GM12878 (cell line): ENCODE data around the gene NKG7. TPM values are rescaled to one million over a fixed set of nuclear protein-coding genes. Genes with fewer than 3 reads are reported as not detected.

Experiments used
- CHD2 ChIP-seq: IDR thresholded peaks from 2 replicates; pipeline ENCODE4 v1.6.1; 2011; ENCODE audit warnings: low read depth, low read length, improper control_type of control experiment, borderline replicate concordance
- CREB1 ChIP-seq: IDR thresholded peaks from 2 replicates; pipeline ENCODE4 v1.6.1; 2012; ENCODE audit warnings: low read depth, mild to moderate bottlenecking, inconsistent platforms
- E2F4 ChIP-seq: IDR thresholded peaks from 2 replicates; pipeline ENCODE4 v1.6.1; 2012; ENCODE audit warnings: low read depth, low read length, improper control_type of control experiment
- EZH2 ChIP-seq: IDR thresholded peaks from 2 replicates; pipeline ENCODE4 v1.6.1; 2012; ENCODE audit warnings: low read depth, mild to moderate bottlenecking, control low read depth, inconsistent platforms, low read length, borderline replicate concordance; ENCODE audit not compliant: control insufficient read depth
- HDGF ChIP-seq: fragments of 450-650 bp; IDR thresholded peaks from 2 replicates; pipeline ENCODE4 v1.6.1; 2016; ENCODE audit warnings: antibody characterized with exemption
- IRF5 ChIP-seq: fragments of 450-650 bp; IDR thresholded peaks from 2 replicates; pipeline ENCODE4 v1.6.1; 2017; ENCODE audit warnings: borderline replicate concordance
- LARP7 ChIP-seq: fragments of 450-650 bp; IDR thresholded peaks from 2 replicates; pipeline ENCODE4 v1.6.1; 2017; ENCODE audit warnings: mild to moderate bottlenecking
- MEF2B ChIP-seq: fragments of 450-650 bp; IDR thresholded peaks from 2 replicates; pipeline ENCODE4 v1.6.1; 2018; ENCODE audit warnings: mild to moderate bottlenecking, moderate library complexity; ENCODE audit not compliant: partially characterized antibody, poor library complexity, severe bottlenecking
- MYC ChIP-seq: IDR thresholded peaks from 2 replicates; pipeline ENCODE4 v1.6.1; 2011; ENCODE audit warnings: mild to moderate bottlenecking, low read length, moderate library complexity, inconsistent platforms; ENCODE audit not compliant: insufficient read depth, insufficient replicate concordance, insufficient read length, severe bottlenecking
- PAX8 ChIP-seq: fragments of 450-650 bp; IDR thresholded peaks from 2 replicates; pipeline ENCODE4 v1.6.1; 2017; ENCODE audit warnings: mild to moderate bottlenecking, moderate library complexity
- PML ChIP-seq: IDR thresholded peaks from 2 replicates; pipeline ENCODE4 v1.6.1; 2012; ENCODE audit warnings: low read length, inconsistent platforms
- RAD51 ChIP-seq: fragments of 450-650 bp; IDR thresholded peaks from 2 replicates; pipeline ENCODE4 v1.6.1; 2016; ENCODE audit warnings: moderate library complexity, mild to moderate bottlenecking, inconsistent platforms
- RB1 ChIP-seq: fragments of 450-650 bp; formaldehyde crosslinking; IDR thresholded peaks from 2 replicates; pipeline ENCODE4 v1.6.1; 2017; ENCODE audit warnings: mild to moderate bottlenecking, borderline replicate concordance
- RFX5 ChIP-seq: IDR thresholded peaks from 2 replicates; pipeline ENCODE4 v1.6.1; 2011; ENCODE audit warnings: low read depth, low read length, improper control_type of control experiment
- SIN3A ChIP-seq: IDR thresholded peaks from 2 replicates; pipeline ENCODE4 v1.6.1; 2012; ENCODE audit warnings: low read depth, low read length, improper control_type of control experiment
- ZNF622 ChIP-seq: fragments of 450-650 bp; IDR thresholded peaks from 2 replicates; pipeline ENCODE4 v1.6.1; 2017; ENCODE audit warnings: mild to moderate bottlenecking, inconsistent platforms
- polyA plus RNA-seq, 11 experiments: library from polyadenylated mRNA; depleted of rRNA in 4 of 11; unstranded in 6 of 11; stranded (reverse) in 5 of 11; fragments of >200 nt; fragmentation: Nextera tagmentation in 4 of 11; fragmentation: Illumina TruSeq in 1 of 11; extraction: Ambion mirVana in 4 of 11; extraction: Trizol in 1 of 11; gene quantifications; 1 replicate in 1 of 11; 2 replicates in 10 of 11; pipeline versions ENCODE4 v1.2.1 to v1.2.3, GENCODE V29; 2011 to 2016; ENCODE audit warnings: inconsistent platforms in 2 of 11, missing spikeins in 2 of 11, low read depth in 1 of 11
- total RNA-seq, 4 experiments: library from RNA; depleted of rRNA in 3 of 4; stranded (reverse); fragments of >200 nt in 3 of 4; fragmentation: Illumina TruSeq in 1 of 4; extraction: Trizol in 1 of 4; gene quantifications; 2 replicates each; pipeline versions ENCODE4 v1.2.1 to v1.2.3, GENCODE V29; 2013 to 2021
- TF ChIP-seq, protein P1 (sequence below): fragments of 450-650 bp; IDR thresholded peaks from 2 replicates; pipeline ENCODE4 v1.6.1; 2017; ENCODE audit warnings: mild to moderate bottlenecking, moderate library complexity
- TF ChIP-seq, protein P2 (sequence below): fragments of 450-650 bp; IDR thresholded peaks from 2 replicates; pipeline ENCODE4 v1.6.1; 2016; ENCODE audit warnings: mild to moderate bottlenecking
- TF ChIP-seq, protein P3 (sequence below): fragments of 450-650 bp; IDR thresholded peaks from 2 replicates; pipeline ENCODE4 v1.6.1; 2016; ENCODE audit warnings: mild to moderate bottlenecking

The NKG7 gene
- total and polyA plus RNA-seq, 10 of the 15 experiments (the other 5 are each of a cell fraction or from before 2014, with no cell fraction given): 10.0 to 48.7 (median 22.3) TPM

DNA sequence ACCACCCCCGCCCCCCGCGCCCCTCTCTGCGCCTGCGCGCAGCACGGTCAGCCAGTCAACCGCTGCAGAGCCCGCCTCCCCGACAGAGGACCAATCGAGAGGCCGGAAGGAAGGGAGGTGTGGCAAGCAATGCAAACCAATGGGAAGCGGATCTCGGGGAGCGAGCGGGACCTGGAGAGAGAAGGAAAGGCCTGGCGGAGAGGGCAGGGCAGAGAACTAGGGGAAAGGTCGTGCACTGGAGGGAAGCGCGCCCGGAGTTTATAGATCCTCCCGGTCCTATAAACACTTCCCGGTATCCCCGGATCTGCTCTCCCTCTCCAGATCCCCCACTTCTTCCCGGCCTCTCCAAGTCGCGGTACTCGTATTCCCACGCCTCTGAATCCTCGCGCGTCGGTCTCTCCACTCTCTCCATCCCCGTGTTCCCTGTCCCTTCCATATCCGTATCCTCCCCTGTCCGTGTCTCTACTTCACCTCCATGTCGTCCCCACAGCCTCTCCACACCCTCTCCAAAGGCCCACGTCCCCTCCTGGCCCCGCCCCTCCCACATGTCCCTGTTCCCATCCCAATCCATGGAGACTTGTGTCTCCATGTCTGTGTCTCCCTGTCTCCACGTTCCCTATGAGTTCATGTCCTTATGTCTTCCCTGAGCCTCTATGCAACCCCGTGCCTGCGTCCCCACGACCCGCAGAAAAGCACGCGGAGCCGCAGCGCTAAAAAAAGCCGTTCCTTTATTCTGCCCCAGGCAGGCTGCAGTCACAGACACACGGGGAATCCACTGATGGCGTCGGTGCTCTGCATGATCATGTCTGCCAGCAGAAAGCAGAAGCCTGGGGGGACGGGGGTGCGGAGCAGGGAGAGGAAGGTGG lies 5.8 kb downstream of the NKG7 start (continued):
- TF ChIP-seq, protein P1, sequence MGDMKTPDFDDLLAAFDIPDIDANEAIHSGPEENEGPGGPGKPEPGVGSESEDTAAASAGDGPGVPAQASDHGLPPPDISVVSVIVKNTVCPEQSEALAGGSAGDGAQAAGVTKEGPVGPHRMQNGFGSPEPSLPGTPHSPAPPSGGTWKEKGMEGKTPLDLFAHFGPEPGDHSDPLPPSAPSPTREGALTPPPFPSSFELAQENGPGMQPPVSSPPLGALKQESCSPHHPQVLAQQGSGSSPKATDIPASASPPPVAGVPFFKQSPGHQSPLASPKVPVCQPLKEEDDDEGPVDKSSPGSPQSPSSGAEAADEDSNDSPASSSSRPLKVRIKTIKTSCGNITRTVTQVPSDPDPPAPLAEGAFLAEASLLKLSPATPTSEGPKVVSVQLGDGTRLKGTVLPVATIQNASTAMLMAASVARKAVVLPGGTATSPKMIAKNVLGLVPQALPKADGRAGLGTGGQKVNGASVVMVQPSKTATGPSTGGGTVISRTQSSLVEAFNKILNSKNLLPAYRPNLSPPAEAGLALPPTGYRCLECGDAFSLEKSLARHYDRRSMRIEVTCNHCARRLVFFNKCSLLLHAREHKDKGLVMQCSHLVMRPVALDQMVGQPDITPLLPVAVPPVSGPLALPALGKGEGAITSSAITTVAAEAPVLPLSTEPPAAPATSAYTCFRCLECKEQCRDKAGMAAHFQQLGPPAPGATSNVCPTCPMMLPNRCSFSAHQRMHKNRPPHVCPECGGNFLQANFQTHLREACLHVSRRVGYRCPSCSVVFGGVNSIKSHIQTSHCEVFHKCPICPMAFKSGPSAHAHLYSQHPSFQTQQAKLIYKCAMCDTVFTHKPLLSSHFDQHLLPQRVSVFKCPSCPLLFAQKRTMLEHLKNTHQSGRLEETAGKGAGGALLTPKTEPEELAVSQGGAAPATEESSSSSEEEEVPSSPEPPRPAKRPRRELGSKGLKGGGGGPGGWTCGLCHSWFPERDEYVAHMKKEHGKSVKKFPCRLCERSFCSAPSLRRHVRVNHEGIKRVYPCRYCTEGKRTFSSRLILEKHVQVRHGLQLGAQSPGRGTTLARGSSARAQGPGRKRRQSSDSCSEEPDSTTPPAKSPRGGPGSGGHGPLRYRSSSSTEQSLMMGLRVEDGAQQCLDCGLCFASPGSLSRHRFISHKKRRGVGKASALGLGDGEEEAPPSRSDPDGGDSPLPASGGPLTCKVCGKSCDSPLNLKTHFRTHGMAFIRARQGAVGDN: peak; percentile 7; the same call in 1 of the 2 replicates
- TF ChIP-seq EZH2 (no peak), RB1 (no peak), HDGF (peak; percentile 94; the same call in 1 of the 2 replicates), CREB1 (peak; percentile 55; the same call in 1 of the 2 replicates), IRF5 (no peak), SIN3A (no peak), CHD2 (peak; percentile 72; the same call in 1 of the 2 replicates), ZNF622 (no peak), RAD51 (no peak), MYC (peak; percentile 36), PML (peak; percentile 85), LARP7 (no peak; the same call in 1 of the 2 replicates), PAX8 (no peak), MEF2B (peak; percentile 27), RFX5 (0 out of 2 replicates have a peak, but pooled peaks have one; percentile 38), E2F4 (peak; percentile 57; the same call in 1 of the 2 replicates)
- TF ChIP-seq, protein P2, sequence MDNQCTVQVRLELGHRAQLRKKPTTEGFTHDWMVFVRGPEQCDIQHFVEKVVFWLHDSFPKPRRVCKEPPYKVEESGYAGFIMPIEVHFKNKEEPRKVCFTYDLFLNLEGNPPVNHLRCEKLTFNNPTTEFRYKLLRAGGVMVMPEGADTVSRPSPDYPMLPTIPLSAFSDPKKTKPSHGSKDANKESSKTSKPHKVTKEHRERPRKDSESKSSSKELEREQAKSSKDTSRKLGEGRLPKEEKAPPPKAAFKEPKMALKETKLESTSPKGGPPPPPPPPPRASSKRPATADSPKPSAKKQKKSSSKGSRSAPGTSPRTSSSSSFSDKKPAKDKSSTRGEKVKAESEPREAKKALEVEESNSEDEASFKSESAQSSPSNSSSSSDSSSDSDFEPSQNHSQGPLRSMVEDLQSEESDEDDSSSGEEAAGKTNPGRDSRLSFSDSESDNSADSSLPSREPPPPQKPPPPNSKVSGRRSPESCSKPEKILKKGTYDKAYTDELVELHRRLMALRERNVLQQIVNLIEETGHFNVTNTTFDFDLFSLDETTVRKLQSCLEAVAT: peak; percentile 82
- TF ChIP-seq, protein P3, sequence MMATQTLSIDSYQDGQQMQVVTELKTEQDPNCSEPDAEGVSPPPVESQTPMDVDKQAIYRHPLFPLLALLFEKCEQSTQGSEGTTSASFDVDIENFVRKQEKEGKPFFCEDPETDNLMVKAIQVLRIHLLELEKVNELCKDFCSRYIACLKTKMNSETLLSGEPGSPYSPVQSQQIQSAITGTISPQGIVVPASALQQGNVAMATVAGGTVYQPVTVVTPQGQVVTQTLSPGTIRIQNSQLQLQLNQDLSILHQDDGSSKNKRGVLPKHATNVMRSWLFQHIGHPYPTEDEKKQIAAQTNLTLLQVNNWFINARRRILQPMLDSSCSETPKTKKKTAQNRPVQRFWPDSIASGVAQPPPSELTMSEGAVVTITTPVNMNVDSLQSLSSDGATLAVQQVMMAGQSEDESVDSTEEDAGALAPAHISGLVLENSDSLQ: peak; percentile 63
